Fibroblast of the aortic adventitia (primary cell): ENCODE data around the gene KCNG3. TPM values are rescaled to one million over a fixed set of nuclear protein-coding genes. Genes with fewer than 3 reads are reported as not detected.

Source experiments
- DNase-seq: peaks from one replicate; pipeline ENCODE4 v3.0.0-alpha.2; 2010; ENCODE audit warnings: low read depth
- H3K4me3 ChIP-seq: 2 replicates; pipeline ENCODE4 v1.5.1; 2011; ENCODE audit warnings: low read depth, mild to moderate bottlenecking, control low read depth, low read length, moderate library complexity
- CTCF ChIP-seq: IDR thresholded peaks from 2 replicates; pipeline ENCODE4 v1.5.1; 2011; ENCODE audit warnings: mild to moderate bottlenecking, low read length, control low read depth, inconsistent platforms; ENCODE audit not compliant: insufficient read depth
- total RNA-seq: library from RNA; depleted of rRNA; stranded (reverse); fragments of >200 nt; gene quantifications from 2 replicates; pipeline ENCODE4 v1.2.3, GENCODE V29; 2012; ENCODE audit warnings: low replicate concordance

KCNG3 gene
- total RNA-seq, 1 donor: under 0.01 TPM

- no peak overlapping the region for H3K4me3 ChIP-seq
- TF ChIP-seq CTCF: no peak
- no peak for DNase-seq
These were observed 55.1 kb downstream of the KCNG3 start for GRCh38 chr2:42438685-42439084.

GRCh38 chr2:42436370-42436769 is 57.4 kb downstream of the KCNG3 start:
- no peak overlapping the region for H3K4me3 ChIP-seq
- DNase-seq: no peak
- no peak for TF ChIP-seq CTCF

GRCh38 chr2:42435628-42436027 is 58.2 kb downstream of the KCNG3 start:
- TF ChIP-seq CTCF: no peak
- DNase-seq: no peak
- no peak overlapping the region for H3K4me3 ChIP-seq

GRCh38 chr2:42430188-42430587 is 63.6 kb downstream of the KCNG3 start:
- no peak for DNase-seq
- no peak for TF ChIP-seq CTCF
- no peak overlapping the region for H3K4me3 ChIP-seq

GRCh38 chr2:42429352-42429751 is 64.4 kb downstream of the KCNG3 start:
- H3K4me3 ChIP-seq: no peak overlapping the region
- TF ChIP-seq CTCF: no peak
- no peak for DNase-seq

- no peak for TF ChIP-seq CTCF
- DNase-seq: no peak
- no peak overlapping the region for H3K4me3 ChIP-seq
These were observed 68.1 kb downstream of the KCNG3 start for GRCh38 chr2:42425697-42426096.

GRCh38 chr2:42424033-42424432 is 69.7 kb downstream of the KCNG3 start:
- no peak overlapping the region for H3K4me3 ChIP-seq
- peak; percentile 87 for DNase-seq
- no peak for TF ChIP-seq CTCF
